HepG2 (cell line): Measurements from ENCODE around the gene MAP3K19. TPM values are rescaled to one million over a fixed set of nuclear protein-coding genes. Genes with fewer than 3 reads are reported as not detected.

Source experiments
- ATAC-seq: fragments of 200-7000 bp; cut with Tn5 transposase; 3 replicates; pipeline ENCODE4 v1.9.1; 2020; ENCODE audit warnings: mild to moderate bottlenecking, moderate library complexity
- BruUV-seq: library from RNA; stranded (reverse); fragments of 400-500 nt; replicated peaks from 2 replicates; lab custom pipeline; 2021; lab: Mats Ljungman, UMichigan
- CTCF ChIA-PET: fragments of 300-600 bp; formaldehyde crosslinking; extraction: SDS; loops from one replicate; lab custom pipeline; 2021; ENCODE audit warnings: low total read pairs, inconsistent platforms, low intra/inter-chr PET ratio; lab: Yijun Ruan, JAX
- POLR2A ChIA-PET: fragments of 350-600 bp; sonication (Branson Sonifier 250); formaldehyde crosslinking; loops from one replicate; lab custom pipeline; 2020; ENCODE audit warnings: antibody characterized with exemption, inconsistent platforms; lab: Yijun Ruan, JAX
- DNase-seq: peaks from one replicate; pipeline ENCODE4 v3.0.0-alpha.2; 2015; ENCODE audit warnings: low spot score
- FAIRE-seq: peaks from 3 replicates; lab custom pipeline; 2011; peaks lifted over from hg19 to GRCh38; lab: Jason Lieb, UNC
- H2AFZ ChIP-seq: one replicate; pipeline ENCODE4 v1.6.1; 2011; ENCODE audit warnings: low read length, inconsistent platforms
- H3K27ac ChIP-seq: fragments of 300-600 bp; 3 replicates; pipeline ENCODE4 v1.8.0; 2011; ENCODE audit warnings: mixed run types, mild to moderate bottlenecking, mixed read lengths, low read length, inconsistent platforms; ENCODE audit not compliant: insufficient read depth; ENCODE audit errors: extremely low read length
- H3K27me3 ChIP-seq, 2 experiments: fragments of 200-600 bp in 1 of 2; 2 replicates in 1 of 2; 3 replicates in 1 of 2; pipeline versions ENCODE4 v1.6.0 to v1.8.0; 2011; ENCODE audit warnings: low read length in 2 of 2, mild to moderate bottlenecking in 2 of 2, moderate library complexity in 2 of 2, inconsistent platforms in 1 of 2; ENCODE audit not compliant: insufficient read depth in 2 of 2, control insufficient read depth in 1 of 2
- H3K36me3 ChIP-seq, 2 experiments: fragments of 200-600 bp in 1 of 2; replicated peaks in 1 of 2; 2 replicates in 1 of 2; 3 replicates in 1 of 2; pipeline versions ENCODE4 v1.5.1 to v1.8.0; 2011; ENCODE audit warnings: low read length in 2 of 2, inconsistent platforms in 1 of 2; ENCODE audit not compliant: insufficient read depth in 2 of 2, control insufficient read depth in 1 of 2
- H3K4me1 ChIP-seq: 2 replicates; pipeline ENCODE4 v1.5.1; 2012; ENCODE audit warnings: low read length, inconsistent platforms; ENCODE audit not compliant: insufficient read depth
- H3K4me2 ChIP-seq: 2 replicates; pipeline ENCODE4 v1.6.0; 2011; ENCODE audit warnings: low read depth, low read length, inconsistent platforms
- H3K4me3 ChIP-seq, 3 experiments: fragments of 200-600 bp in 1 of 3; sonication (generic), shearing (Covaris generic) in 1 of 3; replicated peaks in 1 of 3; 2 replicates each; pipeline ENCODE4 v1.5.1; 2011 to 2016; ENCODE audit warnings: low read length in 3 of 3, inconsistent platforms in 2 of 3, low read depth in 2 of 3, mild to moderate bottlenecking in 2 of 3, control low read depth in 1 of 3, mixed read lengths in 1 of 3; ENCODE audit not compliant: insufficient read depth in 1 of 3
- H3K79me2 ChIP-seq: one replicate; pipeline ENCODE4 v1.6.1; 2011; ENCODE audit warnings: low read length, inconsistent platforms; ENCODE audit not compliant: insufficient read depth
- H3K9ac ChIP-seq: 2 replicates; pipeline ENCODE4 v1.6.0; 2011; ENCODE audit warnings: mild to moderate bottlenecking, low read depth, low read length, inconsistent platforms; ENCODE audit not compliant: insufficient read depth
- H3K9me3 ChIP-seq: 2 replicates; pipeline ENCODE4 v1.5.1; 2012; ENCODE audit warnings: mild to moderate bottlenecking, low read length
- H4K20me1 ChIP-seq: 2 replicates; pipeline ENCODE4 v1.6.0; 2011; ENCODE audit warnings: inconsistent platforms, mild to moderate bottlenecking, low read length, moderate library complexity; ENCODE audit not compliant: insufficient read depth
- BRCA1 ChIP-seq: sonication (generic); formaldehyde crosslinking; IDR thresholded peaks from 2 replicates; pipeline ENCODE4 v1.4.0; 2020; ENCODE audit warnings: missing genetic modification reagents
- HMG20B ChIP-seq: conservative IDR thresholded peaks from 2 replicates; pipeline ENCODE4 v1.6.1; 2016; ENCODE audit warnings: missing genetic modification reagents, missing compliant biosample characterization
- HNRNPL ChIP-seq: fragments of 200-400 bp; formaldehyde crosslinking; IDR thresholded peaks from 2 replicates; pipeline ENCODE4 v1.6.1; 2017; ENCODE audit warnings: mild to moderate bottlenecking, low read depth, low read length
- PHB2 ChIP-seq: fragments of 450-650 bp; IDR thresholded peaks from 2 replicates; pipeline ENCODE4 v1.6.1; 2018; ENCODE audit not compliant: partially characterized antibody
- ZNF737 ChIP-seq: sonication (generic); formaldehyde crosslinking; IDR thresholded peaks from 2 replicates; pipeline ENCODE4 v1.5.0; 2020; ENCODE audit warnings: missing genetic modification reagents, mild to moderate bottlenecking, borderline replicate concordance
- ZNF83 ChIP-seq: sonication (generic); formaldehyde crosslinking; IDR thresholded peaks from 2 replicates; pipeline ENCODE4 v1.4.0; 2020; ENCODE audit warnings: missing genetic modification reagents, mild to moderate bottlenecking, borderline replicate concordance
- WGBS: methylation state at CpG from one replicate; pipeline ENCODE4 v1.1.6; 2017; ENCODE audit warnings: low lambda C conversion rate; 5-methylcytosine and 5-hydroxymethylcytosine counted together
- in situ Hi-C: cut with HindIII; loops from 2 replicates; pipeline ENCODE4 v1.10.0; 2017; ENCODE audit warnings: low pct_unique_long_range_greater_than_20kb; ENCODE audit not compliant: extremely low pct_ligation_motif_present
- intact Hi-C: fragments of 100-400 bp; cut with micrococcal nuclease; formaldehyde crosslinking; loops from one replicate; pipeline ENCODE4 v1.10.0; 2022; ENCODE audit not compliant: unreplicated experiment
- polyA plus RNA-seq, 8 experiments: library from polyadenylated mRNA; depleted of rRNA in 3 of 8; stranded (reverse) in 7 of 8; unstranded in 1 of 8; fragments of >200 nt; fragmentation: Illumina TruSeq in 4 of 8; extraction: Trizol in 4 of 8; gene quantifications; 2 replicates each; pipeline versions ENCODE4 v1.2.1 to v1.2.3, GENCODE V29; 2011 to 2016; ENCODE audit warnings: low read depth in 4 of 8, missing spikeins in 1 of 8, mixed read lengths in 1 of 8; ENCODE audit not compliant: insufficient read depth in 1 of 8
- total RNA-seq, 5 experiments: library from RNA; depleted of rRNA; stranded (reverse); fragments of >200 nt; fragmentation: Illumina TruSeq; extraction: Trizol; gene quantifications; 2 replicates each; pipeline ENCODE4 v1.2.3, GENCODE V29; 2016; ENCODE audit warnings: low read depth in 1 of 5
- TF ChIP-seq, protein P1 (sequence below): sonication (generic); formaldehyde crosslinking; IDR thresholded peaks from 2 replicates; pipeline ENCODE4 v1.4.0; 2020; ENCODE audit warnings: missing genetic modification reagents, borderline replicate concordance
- TF ChIP-seq, protein P2 (sequence below): sonication (generic); formaldehyde crosslinking; IDR thresholded peaks from 2 replicates; pipeline ENCODE4 v1.9.0; 2021; ENCODE audit warnings: missing genetic modification reagents, borderline replicate concordance
- TF ChIP-seq, protein P3 (sequence below): sonication (generic); formaldehyde crosslinking; IDR thresholded peaks from 2 replicates; pipeline ENCODE4 v1.8.1; 2023; ENCODE audit warnings: mild to moderate bottlenecking, missing genetic modification reagents
- TF ChIP-seq, protein P4 (sequence below): sonication (generic); formaldehyde crosslinking; IDR thresholded peaks from 2 replicates; pipeline ENCODE4 v1.4.0; 2020; ENCODE audit warnings: missing genetic modification reagents
- TF ChIP-seq, protein P5 (sequence below): IDR thresholded peaks from 2 replicates; pipeline ENCODE4 v1.6.1; 2016; ENCODE audit warnings: missing genetic modification reagents, missing compliant biosample characterization
- TF ChIP-seq, protein P6 (sequence below): sonication (generic); formaldehyde crosslinking; IDR thresholded peaks from 2 replicates; pipeline ENCODE4 v1.4.0; 2020; ENCODE audit warnings: missing genetic modification reagents, borderline replicate concordance

The MAP3K19 gene
- total and polyA plus RNA-seq, 2 of the 13 experiments (the other 11 are each of a cell fraction or from before 2014, with no cell fraction given): not detected

DNA sequence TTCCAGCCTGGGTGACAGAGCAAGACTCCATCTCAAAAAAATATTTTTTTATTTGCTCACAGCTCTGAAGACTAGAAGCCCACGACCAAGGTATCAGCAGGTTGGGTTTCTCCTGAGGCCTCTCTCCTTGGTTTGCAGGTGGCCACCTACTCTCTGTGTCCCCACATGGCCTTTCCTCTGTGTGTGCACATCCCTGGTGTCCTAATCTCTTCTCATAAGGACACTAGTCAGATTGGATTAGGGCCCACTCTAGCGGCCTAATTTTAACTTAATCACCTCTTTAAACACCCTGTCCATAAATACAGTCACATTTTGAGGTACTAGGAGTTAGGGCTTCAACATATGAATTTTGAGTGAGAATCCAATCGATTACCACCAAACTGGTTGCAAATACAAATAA lies 2.9 kb upstream of the MAP3K19 start:
- WGBS: 1% methylated on average over 3 of the region's 3 CpGs
- Histone ChIP-seq H3K36me3 (no peaks in the 10 kb centered on the region), H3K9me3 (no peaks in the 10 kb centered on the region), H3K4me1 (peaks cover 66% of the 10 kb centered on the region), H3K4me2 (peak overlapping the region; percentile 85), H3K79me2 (peaks cover 30% of the 10 kb centered on the region), H4K20me1 (peaks cover 13% of the 10 kb centered on the region), H3K9ac (peak overlapping the region; percentile 40; the same call in 1 of the 2 replicates), H3K27me3 (no peaks in the 10 kb centered on the region; a peak in 1 of 5 replicates), H3K4me3 (peak overlapping the region; percentile 48 to 60 (median 55); a peak in 5 of 6 replicates), H2AFZ (peak overlapping the region; percentile 89), H3K27ac (peak overlapping the region; percentile 3)
- ChIA-PET CTCF (no interaction called here), POLR2A (interaction anchor here (2.8 kb wide), 1 partner anchor 132 kb away, joined by 10 read pairs; the partner anchor contains the start of gene CCNT2)
- DNase-seq: no peak
- FAIRE-seq: no peak
- in situ Hi-C loops (no loop called here), intact Hi-C loops (loop anchor here (5.0 to 10.0 kb wide), 2 partner anchors 42 to 135 kb away; partner anchors contain the start of gene CCNT2)
- peak; percentile 53 for ATAC-seq
- BruUV-seq: no TSS peak
- TF ChIP-seq, protein P1, sequence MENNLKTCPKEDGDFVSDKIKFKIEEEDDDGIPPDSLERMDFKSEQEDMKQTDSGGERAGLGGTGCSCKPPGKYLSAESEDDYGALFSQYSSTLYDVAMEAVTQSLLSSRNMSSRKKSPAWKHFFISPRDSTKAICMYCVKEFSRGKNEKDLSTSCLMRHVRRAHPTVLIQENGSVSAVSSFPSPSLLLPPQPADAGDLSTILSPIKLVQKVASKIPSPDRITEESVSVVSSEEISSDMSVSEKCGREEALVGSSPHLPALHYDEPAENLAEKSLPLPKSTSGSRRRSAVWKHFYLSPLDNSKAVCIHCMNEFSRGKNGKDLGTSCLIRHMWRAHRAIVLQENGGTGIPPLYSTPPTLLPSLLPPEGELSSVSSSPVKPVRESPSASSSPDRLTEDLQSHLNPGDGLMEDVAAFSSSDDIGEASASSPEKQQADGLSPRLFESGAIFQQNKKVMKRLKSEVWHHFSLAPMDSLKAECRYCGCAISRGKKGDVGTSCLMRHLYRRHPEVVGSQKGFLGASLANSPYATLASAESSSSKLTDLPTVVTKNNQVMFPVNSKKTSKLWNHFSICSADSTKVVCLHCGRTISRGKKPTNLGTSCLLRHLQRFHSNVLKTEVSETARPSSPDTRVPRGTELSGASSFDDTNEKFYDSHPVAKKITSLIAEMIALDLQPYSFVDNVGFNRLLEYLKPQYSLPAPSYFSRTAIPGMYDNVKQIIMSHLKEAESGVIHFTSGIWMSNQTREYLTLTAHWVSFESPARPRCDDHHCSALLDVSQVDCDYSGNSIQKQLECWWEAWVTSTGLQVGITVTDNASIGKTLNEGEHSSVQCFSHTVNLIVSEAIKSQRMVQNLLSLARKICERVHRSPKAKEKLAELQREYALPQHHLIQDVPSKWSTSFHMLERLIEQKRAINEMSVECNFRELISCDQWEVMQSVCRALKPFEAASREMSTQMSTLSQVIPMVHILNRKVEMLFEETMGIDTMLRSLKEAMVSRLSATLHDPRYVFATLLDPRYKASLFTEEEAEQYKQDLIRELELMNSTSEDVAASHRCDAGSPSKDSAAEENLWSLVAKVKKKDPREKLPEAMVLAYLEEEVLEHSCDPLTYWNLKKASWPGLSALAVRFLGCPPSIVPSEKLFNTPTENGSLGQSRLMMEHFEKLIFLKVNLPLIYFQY (CRISPR knock-in tag): no peak
- no peak for TF ChIP-seq PHB2
- TF ChIP-seq BRCA1: no peak
- no peak for TF ChIP-seq HMG20B (CRISPR knock-in tag)
- TF ChIP-seq, protein P2, sequence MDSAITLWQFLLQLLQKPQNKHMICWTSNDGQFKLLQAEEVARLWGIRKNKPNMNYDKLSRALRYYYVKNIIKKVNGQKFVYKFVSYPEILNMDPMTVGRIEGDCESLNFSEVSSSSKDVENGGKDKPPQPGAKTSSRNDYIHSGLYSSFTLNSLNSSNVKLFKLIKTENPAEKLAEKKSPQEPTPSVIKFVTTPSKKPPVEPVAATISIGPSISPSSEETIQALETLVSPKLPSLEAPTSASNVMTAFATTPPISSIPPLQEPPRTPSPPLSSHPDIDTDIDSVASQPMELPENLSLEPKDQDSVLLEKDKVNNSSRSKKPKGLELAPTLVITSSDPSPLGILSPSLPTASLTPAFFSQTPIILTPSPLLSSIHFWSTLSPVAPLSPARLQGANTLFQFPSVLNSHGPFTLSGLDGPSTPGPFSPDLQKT (CRISPR knock-in tag): no peak
- TF ChIP-seq, protein P3, sequence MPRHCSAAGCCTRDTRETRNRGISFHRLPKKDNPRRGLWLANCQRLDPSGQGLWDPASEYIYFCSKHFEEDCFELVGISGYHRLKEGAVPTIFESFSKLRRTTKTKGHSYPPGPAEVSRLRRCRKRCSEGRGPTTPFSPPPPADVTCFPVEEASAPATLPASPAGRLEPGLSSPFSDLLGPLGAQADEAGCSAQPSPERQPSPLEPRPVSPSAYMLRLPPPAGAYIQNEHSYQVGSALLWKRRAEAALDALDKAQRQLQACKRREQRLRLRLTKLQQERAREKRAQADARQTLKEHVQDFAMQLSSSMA (CRISPR knock-in tag): no peak
- TF ChIP-seq, protein P4, sequence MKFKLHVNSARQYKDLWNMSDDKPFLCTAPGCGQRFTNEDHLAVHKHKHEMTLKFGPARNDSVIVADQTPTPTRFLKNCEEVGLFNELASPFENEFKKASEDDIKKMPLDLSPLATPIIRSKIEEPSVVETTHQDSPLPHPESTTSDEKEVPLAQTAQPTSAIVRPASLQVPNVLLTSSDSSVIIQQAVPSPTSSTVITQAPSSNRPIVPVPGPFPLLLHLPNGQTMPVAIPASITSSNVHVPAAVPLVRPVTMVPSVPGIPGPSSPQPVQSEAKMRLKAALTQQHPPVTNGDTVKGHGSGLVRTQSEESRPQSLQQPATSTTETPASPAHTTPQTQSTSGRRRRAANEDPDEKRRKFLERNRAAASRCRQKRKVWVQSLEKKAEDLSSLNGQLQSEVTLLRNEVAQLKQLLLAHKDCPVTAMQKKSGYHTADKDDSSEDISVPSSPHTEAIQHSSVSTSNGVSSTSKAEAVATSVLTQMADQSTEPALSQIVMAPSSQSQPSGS: 0 out of 2 replicates have a peak, but pooled peaks have one; percentile 10
- no peak for TF ChIP-seq ZNF737 (CRISPR knock-in tag)
- TF ChIP-seq, protein P5, sequence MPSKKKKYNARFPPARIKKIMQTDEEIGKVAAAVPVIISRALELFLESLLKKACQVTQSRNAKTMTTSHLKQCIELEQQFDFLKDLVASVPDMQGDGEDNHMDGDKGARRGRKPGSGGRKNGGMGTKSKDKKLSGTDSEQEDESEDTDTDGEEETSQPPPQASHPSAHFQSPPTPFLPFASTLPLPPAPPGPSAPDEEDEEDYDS (CRISPR knock-in tag): 0 out of 2 replicates have a peak, but pooled peaks have one; percentile 13
- TF ChIP-seq HNRNPL: no peak
- TF ChIP-seq ZNF83: no peak
- TF ChIP-seq, protein P6, sequence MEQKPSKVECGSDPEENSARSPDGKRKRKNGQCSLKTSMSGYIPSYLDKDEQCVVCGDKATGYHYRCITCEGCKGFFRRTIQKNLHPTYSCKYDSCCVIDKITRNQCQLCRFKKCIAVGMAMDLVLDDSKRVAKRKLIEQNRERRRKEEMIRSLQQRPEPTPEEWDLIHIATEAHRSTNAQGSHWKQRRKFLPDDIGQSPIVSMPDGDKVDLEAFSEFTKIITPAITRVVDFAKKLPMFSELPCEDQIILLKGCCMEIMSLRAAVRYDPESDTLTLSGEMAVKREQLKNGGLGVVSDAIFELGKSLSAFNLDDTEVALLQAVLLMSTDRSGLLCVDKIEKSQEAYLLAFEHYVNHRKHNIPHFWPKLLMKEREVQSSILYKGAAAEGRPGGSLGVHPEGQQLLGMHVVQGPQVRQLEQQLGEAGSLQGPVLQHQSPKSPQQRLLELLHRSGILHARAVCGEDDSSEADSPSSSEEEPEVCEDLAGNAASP: peak; percentile 85
